ENCODE data around the gene CCL23. TPM values are rescaled to one million over a fixed set of nuclear protein-coding genes. Genes with fewer than 3 reads are reported as not detected.

Gene CCL23, protein sequence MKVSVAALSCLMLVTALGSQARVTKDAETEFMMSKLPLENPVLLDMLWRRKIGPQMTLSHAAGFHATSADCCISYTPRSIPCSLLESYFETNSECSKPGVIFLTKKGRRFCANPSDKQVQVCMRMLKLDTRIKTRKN
- total RNA-seq (1.0 TPM in 1 of 2 replicates, not detected in the other), polyA plus RNA-seq (1.1 TPM in 2 replicates), polyA minus RNA-seq (not detected in 2 replicates), Bru-seq, nascent RNA (percentile 16 among the genes with signal in this experiment), BruChase-seq, experiment 1, labeled RNA remaining after a 6-hour chase (not detected), BruChase-seq, experiment 2, labeled RNA remaining after a 2-hour chase (not detected)
- 2.1 and 2.6 TPM in 2 replicates for polyA plus RNA-seq (2011; cell fraction: cytosol; rRNA removed)
- 0.45 and 0.66 TPM in 2 replicates for polyA plus RNA-seq (2011; cell fraction: nucleus; rRNA removed)
- polyA plus RNA-seq (2012), result 2.7 and 3.2 TPM in 2 replicates
- not detected for polyA minus RNA-seq (2011; cell fraction: cytosol; rRNA and poly(A)+ RNA removed)
- not detected in 2 replicates for polyA minus RNA-seq (2011; cell fraction: nucleus; rRNA and poly(A)+ RNA removed)
- long read RNA-seq, result 0 reads

DNA sequence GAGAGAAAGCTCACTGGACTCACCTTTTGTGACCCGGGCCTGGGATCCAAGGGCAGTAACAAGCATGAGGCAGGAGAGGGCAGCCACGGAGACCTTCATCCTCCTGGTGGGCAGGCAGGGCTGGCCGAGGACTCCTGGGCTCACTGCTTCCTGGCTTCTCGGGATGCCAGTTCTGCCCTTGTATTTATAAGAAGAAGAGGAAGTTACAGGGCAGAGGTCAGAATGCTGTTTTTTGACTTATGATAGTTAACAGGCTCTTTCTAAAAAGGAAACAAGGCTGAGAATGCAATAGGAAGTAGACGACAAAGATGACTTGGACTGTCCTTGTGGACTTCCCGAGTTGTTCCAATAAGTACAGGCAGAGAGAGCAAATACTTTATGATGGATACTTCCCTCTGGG lies at the start of gene CCL23:
Gene CCL23 (minus strand): TSS at position 174 of the 400 bp plus-strand sequence. CDS start 75 bp downstream, at position 99.
- BruUV-seq (replicated peaks), result no TSS peak
- TF ChIP-seq, protein P1, sequence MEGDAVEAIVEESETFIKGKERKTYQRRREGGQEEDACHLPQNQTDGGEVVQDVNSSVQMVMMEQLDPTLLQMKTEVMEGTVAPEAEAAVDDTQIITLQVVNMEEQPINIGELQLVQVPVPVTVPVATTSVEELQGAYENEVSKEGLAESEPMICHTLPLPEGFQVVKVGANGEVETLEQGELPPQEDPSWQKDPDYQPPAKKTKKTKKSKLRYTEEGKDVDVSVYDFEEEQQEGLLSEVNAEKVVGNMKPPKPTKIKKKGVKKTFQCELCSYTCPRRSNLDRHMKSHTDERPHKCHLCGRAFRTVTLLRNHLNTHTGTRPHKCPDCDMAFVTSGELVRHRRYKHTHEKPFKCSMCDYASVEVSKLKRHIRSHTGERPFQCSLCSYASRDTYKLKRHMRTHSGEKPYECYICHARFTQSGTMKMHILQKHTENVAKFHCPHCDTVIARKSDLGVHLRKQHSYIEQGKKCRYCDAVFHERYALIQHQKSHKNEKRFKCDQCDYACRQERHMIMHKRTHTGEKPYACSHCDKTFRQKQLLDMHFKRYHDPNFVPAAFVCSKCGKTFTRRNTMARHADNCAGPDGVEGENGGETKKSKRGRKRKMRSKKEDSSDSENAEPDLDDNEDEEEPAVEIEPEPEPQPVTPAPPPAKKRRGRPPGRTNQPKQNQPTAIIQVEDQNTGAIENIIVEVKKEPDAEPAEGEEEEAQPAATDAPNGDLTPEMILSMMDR (IDR thresholded peaks at IDR 0.05; ENCODE audit: extremely low read depth in 1 of 2, insufficient read depth in 1 of 2, low read depth in 1 of 2, low read length in 2 of 2), result no peak
- no peak for TF ChIP-seq GATA2 (IDR thresholded peaks at IDR 0.05; ENCODE audit: insufficient read depth, insufficient read length, low read depth, low read length)
- no peak for TF ChIP-seq POLR2A (IDR thresholded peaks at IDR 0.05; ENCODE audit: low read depth, low read length)
- no peak for TF ChIP-seq JUN (IDR thresholded peaks at IDR 0.05; ENCODE audit: borderline replicate concordance, insufficient read depth, insufficient read length, low read depth)
- no peak for TF ChIP-seq MYC (IDR thresholded peaks at IDR 0.05; ENCODE audit: low read depth, low read length)
- TF ChIP-seq FOS (IDR thresholded peaks at IDR 0.05; ENCODE audit: borderline replicate concordance, insufficient read depth, low read length), result no peak
- Histone ChIP-seq H3K9me1 (replicated peaks; ENCODE audit: control insufficient read depth, extremely low read depth, insufficient read depth, low read length) (no peaks in the 10 kb centered on the region), H3K79me2 (ENCODE audit: control insufficient read depth, insufficient read depth, low read length) (no peaks in the 10 kb centered on the region), H3K4me3 (replicated peaks in 1 of 3; ENCODE audit: insufficient read depth in 1 of 3, low read depth in 1 of 3, low read length in 3 of 3) (no peak within 1 kb of the TSS), H3K36me3 (ENCODE audit: control insufficient read depth in 2 of 2, extremely low read depth in 1 of 2, insufficient read depth in 2 of 2, low read length in 2 of 2) (no peaks in the 10 kb centered on the region), H3K4me2 (ENCODE audit: insufficient read depth, low read length) (no peak within 1 kb of the TSS), H3K4me1 (ENCODE audit: control insufficient read depth, extremely low read depth, insufficient read depth, low read length) (peaks cover 9% of the 10 kb centered on the region), H3K27me3 (ENCODE audit: control insufficient read depth in 2 of 2, insufficient read depth in 2 of 2, low read length in 2 of 2) (peaks cover 2 to 3% of the 10 kb centered on the region in 2 experiments), H2AFZ (ENCODE audit: low read depth, low read length) (peak within 1 kb of the TSS; percentile 36), H3K27ac (ENCODE audit: insufficient read depth, low read depth, low read length) (no peak within 1 kb of the TSS), H3K9ac (replicated peaks; ENCODE audit: extremely low read depth, insufficient read depth, low read length) (no peak within 1 kb of the TSS), H3K9me3 (replicated peaks; ENCODE audit: control insufficient read depth, insufficient read depth, low read length) (no peaks in the 10 kb centered on the region), H4K20me1 (replicated peaks; ENCODE audit: control insufficient read depth, extremely low read depth, insufficient read depth, low read length) (no peaks in the 10 kb centered on the region)
- FAIRE-seq (no peak), DNase-seq (ENCODE audit: low read depth, low spot score) (peak; percentile 36)
- intact Hi-C loops (cut with micrococcal nuclease), result no loop called here
- dilution Hi-C loops (cut with MboI; ENCODE audit: extremely low pct_ligation_motif_present, low sequenced_read_pairs), result no loop called here
- ChIA-PET POLR2A (no interaction called here), CTCF (interaction anchor here (0.9 to 1.6 kb wide), 5 partner anchors 9 to 55 kb away, joined by 3 to 5 read pairs (median 4); no protein-coding TSS in a partner anchor)

Data from endothelial cell of umbilical vein (primary cell).